ENCODE measurements around the gene ACOT13. TPM values are rescaled to one million over a fixed set of nuclear protein-coding genes. Genes with fewer than 3 reads are reported as not detected.
A peak's percentile ranks its signal among the peaks of the same experiment; 100 is the strongest.

Gene ACOT13
- total and polyA plus RNA-seq, 2 donors (not counting 1 experiment from before 2014, with no cell fraction given), result 3.6 to 6.6 TPM

DNA sequence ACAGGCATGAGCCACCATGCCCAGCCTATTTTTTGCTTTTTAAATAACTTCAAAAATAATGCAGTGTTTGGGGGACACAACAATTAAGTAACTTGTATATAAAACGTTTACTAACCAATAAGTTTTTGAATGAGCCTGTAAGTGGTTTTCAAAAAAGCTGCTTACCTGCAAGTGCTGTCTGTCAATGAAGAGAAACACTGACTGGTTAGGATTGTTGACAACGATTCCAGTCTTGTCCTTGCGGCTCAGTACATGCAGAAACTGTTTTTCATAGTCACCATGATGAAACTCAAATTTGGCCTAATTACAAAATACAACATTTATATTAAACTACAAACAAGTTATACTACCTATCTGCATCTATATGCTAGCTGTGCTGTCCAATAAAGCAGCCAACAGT lies 41.7 kb downstream of the ACOT13 start:
- Histone ChIP-seq H3K79me2 (ENCODE audit: control insufficient read depth, insufficient read depth, low read length) (peaks cover 46% of the 10 kb centered on the region), H3K9ac (ENCODE audit: low read length) (no peak overlapping the region)
- POLR2A ChIA-PET, result interaction anchor here (0.5 kb wide), 1 partner anchor 23 kb away, joined by 4 read pairs; no protein-coding TSS in a partner anchor

More for the DNA sequence above, 41.7 kb downstream of the ACOT13 start:
- no peaks in the 10 kb centered on the region for H3K9me3 Mint-ChIP-seq (ENCODE audit: insufficient read depth)
- intact Hi-C loops (cut with micrococcal nuclease), result no loop called here
- DNase-seq (no peak), ATAC-seq (ENCODE audit: low read depth) (no peak)
- peaks cover 42% of the 10 kb centered on the region for H3K4me1 Mint-ChIP-seq
- Histone ChIP-seq H3K4me1 (ENCODE audit: control insufficient read depth in 2 of 2, insufficient read depth in 2 of 2, low read length in 2 of 2) (peaks cover 0 to 9% of the 10 kb centered on the region in 2 donors), H3K9me3 (ENCODE audit: control extremely low read depth in 1 of 3, control insufficient read depth in 2 of 3, insufficient read depth in 1 of 3, low read length in 2 of 3) (no peaks in the 10 kb centered on the region), H3K27ac (ENCODE audit: low read length in 2 of 2) (peak overlapping the region in 1 of 2 donors; percentile 34), H3K4me2 (replicated peaks; ENCODE audit: low read depth, low read length, poor library complexity, severe bottlenecking) (no peak overlapping the region), H3K27me3 (replicated peaks in 1 of 4; ENCODE audit: control extremely low read depth in 1 of 4, control insufficient read depth in 3 of 4, insufficient read depth in 4 of 4, low read length in 3 of 4) (no peaks in the 10 kb centered on the region), H3K4me3 (ENCODE audit: control extremely low read depth in 1 of 5, extremely low read depth in 1 of 5, insufficient read depth in 1 of 5, low read depth in 2 of 5, low read length in 4 of 5) (no peak overlapping the region), H3K36me3 (replicated peaks in 1 of 2; ENCODE audit: control extremely low read depth in 1 of 2, control insufficient read depth in 1 of 2, extremely low read depth in 1 of 2, insufficient read depth in 2 of 2, low read length in 1 of 2) (peaks cover 11 to 91% of the 10 kb centered on the region in 2 experiments), H2AFZ (ENCODE audit: insufficient read depth, low read depth, low read length, poor library complexity, severe bottlenecking) (no peak overlapping the region), H4K20me1 (ENCODE audit: control insufficient read depth, insufficient read depth, low read length, poor library complexity, severe bottlenecking) (peaks cover 60% of the 10 kb centered on the region)
- no peak for TF ChIP-seq CTCF (IDR thresholded peaks at IDR 0.05)
- H3K27ac Mint-ChIP-seq, result no peak overlapping the region
- CTCF ChIA-PET, result interaction anchor here (0.8 to 2.4 kb wide), 4 partner anchors 13 to 309 kb away, joined by 3 to 10 read pairs (median 4); no protein-coding TSS in a partner anchor
- H3K4me3 Mint-ChIP-seq, result no peak overlapping the region
- no peaks in the 10 kb centered on the region for H3K27me3 Mint-ChIP-seq
- WGBS (ENCODE audit: insufficient coverage), result no CpG with 5 or more reads among the region's 3 CpGs
